Gastrocnemius medialis (tissue), 4 donors: Measurements from ENCODE around the gene HDAC5.
"Not testable (repeated sequence)": the region's sequence is repeated elsewhere in the genome, so short reads cannot be mapped to it uniquely, and the experiment has no call there.

Experiments
- POLR2A ChIP-seq, 2 donors: fragments of 450-650 bp; IDR thresholded peaks; one replicate each; pipeline ENCODE4 v1.6.1; 2017; ENCODE audit warnings: antibody characterized with exemption in 2 of 2, mild to moderate bottlenecking in 2 of 2, moderate library complexity in 2 of 2
- TF ChIP-seq, protein P1 (sequence below), 5 experiments: fragments of 450-650 bp in 3 of 5; fragments of 200-600 bp in 2 of 5; sonication (generic) in 2 of 5; IDR thresholded peaks in 4 of 5; conservative IDR thresholded peaks in 1 of 5; 1 replicate in 4 of 5; 2 replicates in 1 of 5; pipeline ENCODE4 v1.5.1; 2016 to 2019; ENCODE audit warnings: antibody characterized with exemption in 5 of 5, mild to moderate bottlenecking in 3 of 5, moderate library complexity in 3 of 5

DNA sequence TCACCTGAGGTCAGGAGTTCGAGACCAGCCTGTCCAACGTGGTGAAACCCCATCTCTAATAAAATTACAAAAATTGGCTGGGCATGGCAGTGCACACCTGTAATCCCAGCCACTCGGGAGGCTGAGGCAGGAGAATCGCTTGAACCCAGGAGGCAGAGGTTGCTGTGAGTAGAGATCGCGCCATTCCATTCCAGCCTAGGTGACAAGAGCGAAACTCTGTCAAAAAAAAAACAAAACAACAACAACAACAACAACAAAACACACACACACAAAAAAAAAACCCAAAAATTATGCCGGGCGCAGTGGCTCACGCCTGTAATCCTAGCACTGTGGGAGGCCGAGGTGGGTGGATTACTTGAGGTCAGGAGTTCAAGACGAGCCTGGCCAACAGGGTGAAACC, 7.9 kb upstream of the HDAC5 start:
- TF ChIP-seq, protein P1, sequence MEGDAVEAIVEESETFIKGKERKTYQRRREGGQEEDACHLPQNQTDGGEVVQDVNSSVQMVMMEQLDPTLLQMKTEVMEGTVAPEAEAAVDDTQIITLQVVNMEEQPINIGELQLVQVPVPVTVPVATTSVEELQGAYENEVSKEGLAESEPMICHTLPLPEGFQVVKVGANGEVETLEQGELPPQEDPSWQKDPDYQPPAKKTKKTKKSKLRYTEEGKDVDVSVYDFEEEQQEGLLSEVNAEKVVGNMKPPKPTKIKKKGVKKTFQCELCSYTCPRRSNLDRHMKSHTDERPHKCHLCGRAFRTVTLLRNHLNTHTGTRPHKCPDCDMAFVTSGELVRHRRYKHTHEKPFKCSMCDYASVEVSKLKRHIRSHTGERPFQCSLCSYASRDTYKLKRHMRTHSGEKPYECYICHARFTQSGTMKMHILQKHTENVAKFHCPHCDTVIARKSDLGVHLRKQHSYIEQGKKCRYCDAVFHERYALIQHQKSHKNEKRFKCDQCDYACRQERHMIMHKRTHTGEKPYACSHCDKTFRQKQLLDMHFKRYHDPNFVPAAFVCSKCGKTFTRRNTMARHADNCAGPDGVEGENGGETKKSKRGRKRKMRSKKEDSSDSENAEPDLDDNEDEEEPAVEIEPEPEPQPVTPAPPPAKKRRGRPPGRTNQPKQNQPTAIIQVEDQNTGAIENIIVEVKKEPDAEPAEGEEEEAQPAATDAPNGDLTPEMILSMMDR (IDR thresholded peaks at IDR 0.05 in 4 of 5, conservative IDR thresholded peaks at IDR 0.05 in 1 of 5), result not testable (repeated sequence)
- not testable (repeated sequence) for TF ChIP-seq POLR2A (IDR thresholded peaks at IDR 0.05)
